ENCODE results near the gene ZFYVE27.

Gene ZFYVE27

DNA sequence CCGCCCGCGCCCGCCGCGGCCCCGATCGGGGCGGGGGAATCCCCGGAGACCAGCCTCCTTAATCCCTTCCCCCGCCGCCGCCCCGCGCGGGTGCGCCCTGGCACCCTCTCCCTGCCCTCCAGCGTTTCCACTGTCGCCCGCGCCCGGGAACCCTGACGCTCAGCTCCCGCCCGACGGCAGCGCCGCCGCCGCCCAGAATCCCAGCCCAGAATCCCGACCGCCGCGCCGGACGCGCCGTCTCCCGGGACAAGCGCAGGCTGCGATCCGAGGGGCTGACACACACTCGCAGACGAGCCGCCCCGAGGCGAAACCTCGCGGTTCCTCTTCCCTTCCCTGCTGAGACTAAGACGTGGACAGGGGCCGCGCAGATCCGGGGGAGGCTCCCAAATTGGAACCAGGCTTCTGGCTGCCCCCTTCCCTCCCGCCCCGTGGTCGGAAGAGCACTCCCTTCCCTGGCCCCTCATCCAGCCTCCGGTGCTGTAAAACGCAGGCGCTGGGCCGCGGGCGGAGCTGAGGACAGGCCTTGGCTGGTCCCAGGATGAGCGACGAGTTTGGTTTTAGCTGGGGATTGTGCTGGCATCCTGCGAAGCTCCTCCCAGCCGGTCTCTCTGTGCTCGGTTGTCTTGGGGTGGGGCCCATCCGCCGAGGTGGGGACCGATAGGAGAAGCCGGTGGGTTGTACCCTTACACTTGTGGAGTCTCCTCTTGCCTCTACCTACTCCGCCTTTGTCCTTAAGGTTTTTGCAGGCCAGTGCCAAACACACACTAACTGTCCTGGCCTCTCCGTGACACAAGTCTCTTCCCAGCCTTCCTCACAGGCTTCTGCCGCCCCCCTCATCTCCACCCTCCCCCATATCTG lies 22.3 kb upstream of the ZFYVE27 start:
- FAIRE-seq (no peak), DNase-seq (ENCODE audit: low spot score) (peak; percentile 64)

DNA sequence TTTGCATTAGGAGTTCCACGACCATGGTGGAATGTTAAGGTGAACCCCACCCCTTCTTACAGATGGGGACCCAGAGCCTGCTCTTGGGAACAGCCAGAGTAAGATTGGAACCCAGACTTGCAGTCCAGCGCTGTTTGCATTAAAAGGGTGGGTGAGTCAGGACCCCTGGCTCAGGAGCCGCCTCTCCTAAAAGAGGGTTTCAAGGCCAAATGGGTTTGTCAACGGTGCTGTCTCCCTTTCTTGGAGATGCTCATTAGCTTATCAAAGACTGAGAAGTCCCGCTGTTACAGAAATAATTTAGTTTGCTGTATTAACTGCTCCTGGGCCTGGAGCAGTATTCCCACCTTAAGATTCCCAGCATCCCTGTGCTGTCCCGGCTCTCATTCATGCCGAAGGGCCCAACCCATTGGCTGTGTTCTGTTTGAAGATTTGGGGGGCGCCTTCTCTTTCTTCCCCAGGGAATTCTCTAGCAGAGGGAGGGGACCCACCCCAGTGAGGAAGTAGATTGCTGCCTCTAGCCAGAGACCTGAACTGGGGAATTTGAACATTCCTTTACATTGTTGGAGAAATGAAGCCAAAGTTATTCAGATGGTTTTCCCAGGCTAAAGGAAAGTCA lies 21.6 kb upstream of the ZFYVE27 start:
- FAIRE-seq (no peak), DNase-seq (ENCODE audit: low spot score) (no peak)

DNA sequence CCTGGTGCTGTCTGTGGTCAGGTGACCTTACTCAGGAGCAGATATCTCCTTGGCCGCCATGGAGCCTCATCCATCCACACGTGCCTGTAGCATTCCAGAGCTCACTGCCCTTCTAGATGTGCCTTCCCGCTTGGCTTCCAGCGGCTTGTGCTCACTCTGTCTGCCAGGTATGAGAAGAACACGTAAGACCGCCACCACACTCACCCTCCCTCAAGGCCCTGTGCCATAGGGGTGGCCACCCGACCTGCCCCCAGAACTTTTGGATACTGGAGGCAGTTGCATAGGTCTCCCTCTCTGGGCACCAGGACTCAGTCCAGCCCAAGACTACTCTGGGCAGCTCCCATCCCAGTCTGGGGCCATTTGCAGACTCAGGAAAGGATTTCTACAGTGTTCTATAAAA lies 19.3 kb upstream of the ZFYVE27 start:
- no peak for FAIRE-seq
- no peak for DNase-seq (ENCODE audit: low spot score)

DNA sequence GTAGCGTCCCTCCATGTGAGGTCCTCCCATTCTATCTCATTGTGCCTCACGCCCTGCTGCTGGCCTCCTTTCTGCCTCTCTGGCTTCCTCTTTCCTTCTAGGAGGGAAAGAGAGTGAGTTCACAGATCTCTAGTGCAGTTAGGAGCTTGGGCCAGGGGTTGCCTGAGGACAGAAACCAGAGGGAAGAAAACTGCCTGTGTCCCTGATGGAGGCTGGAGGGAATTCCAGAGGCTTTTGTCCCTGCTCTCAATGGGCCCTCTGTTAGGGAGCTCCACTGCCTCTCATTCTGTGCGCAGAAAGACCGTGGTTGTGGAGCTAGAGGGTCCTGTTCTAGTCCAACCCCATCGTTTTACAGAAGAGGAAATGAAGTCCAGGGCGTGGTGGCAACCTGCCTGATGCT lies 18.8 kb upstream of the ZFYVE27 start:
- no peak for FAIRE-seq
- DNase-seq (ENCODE audit: low spot score) = no peak

DNA sequence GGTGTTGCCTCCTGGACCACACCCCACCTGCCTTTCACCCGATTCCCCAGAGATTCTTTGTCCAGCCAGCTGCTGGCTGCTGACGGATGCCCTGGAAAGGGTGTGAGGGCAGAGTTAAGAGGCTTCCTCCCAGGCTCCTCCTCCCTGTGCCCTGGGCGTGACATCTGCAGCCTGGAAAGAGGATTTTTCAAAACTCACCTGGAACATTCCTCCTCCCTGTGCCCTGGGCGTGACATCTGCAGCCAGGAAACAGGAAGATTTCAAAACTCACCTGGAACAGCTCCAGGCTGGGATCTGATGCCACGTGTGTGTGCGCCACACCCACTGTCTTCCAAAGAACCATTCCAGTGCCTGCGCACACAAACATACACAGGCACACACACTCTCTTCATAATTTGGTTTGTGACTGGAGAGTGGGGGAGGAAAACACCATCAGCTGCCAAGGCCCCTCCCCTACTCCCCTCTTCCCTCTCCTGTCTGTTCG lies 18.2 kb upstream of the ZFYVE27 start:
- no peak for FAIRE-seq
- DNase-seq (ENCODE audit: low spot score) = no peak

DNA sequence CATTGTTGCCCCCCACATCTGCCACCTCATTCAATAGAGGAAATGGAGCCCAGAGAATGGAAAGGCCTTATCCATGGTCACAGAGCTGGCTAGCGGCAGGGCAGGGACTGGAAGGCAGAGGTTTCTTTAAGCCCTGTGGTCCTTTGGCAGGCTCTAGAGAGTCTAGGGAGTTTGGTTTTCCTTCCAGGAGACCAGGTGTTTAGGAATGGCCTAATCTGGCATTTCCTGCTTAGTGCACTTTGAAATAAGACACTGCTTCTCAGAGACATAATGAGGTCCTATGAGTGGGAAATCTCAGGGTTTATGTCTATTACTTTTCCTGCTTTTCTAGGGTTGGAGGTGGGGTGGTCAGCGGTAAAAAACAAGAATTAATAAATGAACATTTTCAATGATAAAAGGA lies 17.3 kb upstream of the ZFYVE27 start:
- FAIRE-seq = no peak
- DNase-seq (ENCODE audit: low spot score) = no peak

DNA sequence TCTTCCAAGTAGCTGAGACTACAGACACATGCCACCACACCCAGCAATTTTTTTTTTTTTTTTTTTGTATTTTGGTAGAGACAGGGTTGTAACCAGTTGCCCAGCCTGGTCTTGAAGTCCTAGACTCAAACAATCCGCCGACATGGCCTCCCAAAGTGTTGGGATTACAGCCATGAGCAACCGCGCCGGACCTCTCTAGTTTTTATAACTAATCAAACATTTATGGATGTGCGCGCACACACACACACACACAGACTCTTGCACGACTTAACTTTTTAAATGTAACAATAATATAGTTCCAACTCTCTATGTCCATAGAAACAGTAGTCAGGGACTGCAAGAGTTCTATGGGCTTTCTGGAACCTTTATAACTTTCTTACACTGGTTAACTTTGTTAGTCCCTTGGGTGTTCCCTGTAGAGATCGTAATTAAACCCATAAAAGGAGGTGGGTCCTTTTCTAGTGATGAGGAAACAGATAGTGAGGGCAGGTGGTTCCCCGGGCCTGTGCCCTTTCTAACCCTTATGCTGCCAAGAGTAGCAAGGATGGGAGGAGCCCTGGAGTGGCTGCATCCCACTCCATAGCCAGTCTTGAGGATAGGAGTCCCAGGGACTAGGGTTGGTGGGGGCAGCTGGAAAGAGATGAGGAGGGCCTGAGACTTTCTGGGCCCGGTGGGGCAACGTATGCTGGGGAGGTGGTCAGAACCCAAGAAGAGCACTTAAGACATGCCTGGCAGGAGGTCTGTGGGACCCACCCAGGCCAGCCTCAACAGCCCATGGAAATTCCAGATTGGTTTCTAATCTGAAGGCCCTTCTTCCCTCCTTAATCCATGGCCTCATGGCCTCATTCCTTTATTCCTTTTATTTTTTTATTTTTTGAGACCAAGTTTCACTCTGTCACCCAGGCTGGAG lies 14.8 kb upstream of the ZFYVE27 start:
- DNase-seq (ENCODE audit: low spot score) (no peak), FAIRE-seq (no peak)

DNA sequence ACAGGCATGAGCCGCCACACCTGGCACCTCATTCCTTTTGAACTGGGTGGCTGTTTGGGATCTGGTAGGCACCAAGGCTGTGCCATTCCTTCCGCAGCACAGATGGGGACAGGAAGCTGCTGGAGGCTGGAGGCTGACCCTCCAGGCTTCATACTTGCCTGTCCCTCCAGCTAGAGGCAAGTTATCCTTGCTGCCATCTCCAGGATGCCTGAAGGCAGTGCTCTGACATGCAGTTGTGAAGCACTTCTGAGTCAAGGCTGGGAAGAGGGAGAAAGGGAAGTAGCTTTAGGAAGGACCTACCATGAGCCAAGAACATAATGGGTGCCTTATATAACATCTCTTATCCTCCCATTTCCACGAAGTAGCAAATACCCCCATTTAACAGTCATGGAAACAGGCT lies 13.9 kb upstream of the ZFYVE27 start:
- FAIRE-seq (no peak), DNase-seq (ENCODE audit: low spot score) (no peak)

DNA sequence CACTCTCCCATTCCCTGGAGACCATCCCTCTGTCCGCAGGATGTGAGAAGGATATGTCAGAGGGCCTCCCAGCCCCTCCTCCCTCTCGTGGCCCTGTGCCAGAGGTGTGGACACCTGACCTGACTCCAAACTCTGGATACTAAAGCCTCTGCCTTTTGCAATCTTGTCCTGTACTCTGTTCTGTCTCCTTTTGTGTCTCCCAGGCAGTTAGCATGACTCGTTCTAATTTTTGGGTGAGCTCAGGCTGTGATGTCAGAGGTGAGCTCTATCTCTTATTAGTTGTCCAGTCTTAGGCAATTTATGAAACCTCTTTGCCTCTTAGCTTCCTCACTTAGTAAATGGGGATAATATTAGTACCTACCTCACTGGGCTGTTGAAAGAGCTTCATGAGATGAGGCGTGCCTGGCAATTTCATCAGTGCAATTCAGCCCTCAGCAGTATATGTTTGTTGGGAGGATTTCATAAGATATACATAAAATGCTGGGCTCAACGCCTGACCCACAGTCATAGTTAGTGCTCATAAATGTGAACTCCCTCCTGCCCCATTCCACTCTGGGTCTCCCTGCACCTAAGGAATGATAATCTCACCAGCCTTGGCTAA lies 12.5 kb upstream of the ZFYVE27 start:
- no peak for DNase-seq (ENCODE audit: low spot score)
- FAIRE-seq = no peak

DNA sequence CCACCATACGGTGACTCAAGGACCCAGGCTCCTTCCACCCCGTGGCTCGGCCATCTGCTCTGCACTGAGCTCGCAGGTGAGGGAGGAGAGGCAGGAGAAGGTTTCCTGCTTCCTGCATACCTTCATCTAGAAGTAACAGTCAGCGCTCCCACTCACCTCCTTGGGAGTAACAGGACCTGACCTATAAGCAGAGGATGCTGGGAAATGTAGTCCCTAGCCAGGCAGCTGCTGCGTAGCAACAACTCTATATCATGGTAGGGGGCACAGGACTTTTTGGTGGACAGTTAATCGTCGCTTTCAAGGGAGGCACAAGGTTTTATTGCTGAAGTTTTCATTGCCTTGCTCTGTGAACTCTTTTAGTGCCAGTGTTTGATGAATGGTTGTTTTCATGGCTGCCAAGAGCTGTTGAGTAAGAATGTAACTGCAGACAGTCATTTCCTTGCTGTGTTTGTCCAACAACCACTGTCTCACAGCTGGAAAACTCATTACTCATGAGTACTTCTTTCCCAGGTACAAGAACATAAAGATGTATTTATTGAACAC lies 10.2 kb upstream of the ZFYVE27 start:
- no peak for FAIRE-seq
- DNase-seq (ENCODE audit: low spot score) = peak; percentile 27

DNA sequence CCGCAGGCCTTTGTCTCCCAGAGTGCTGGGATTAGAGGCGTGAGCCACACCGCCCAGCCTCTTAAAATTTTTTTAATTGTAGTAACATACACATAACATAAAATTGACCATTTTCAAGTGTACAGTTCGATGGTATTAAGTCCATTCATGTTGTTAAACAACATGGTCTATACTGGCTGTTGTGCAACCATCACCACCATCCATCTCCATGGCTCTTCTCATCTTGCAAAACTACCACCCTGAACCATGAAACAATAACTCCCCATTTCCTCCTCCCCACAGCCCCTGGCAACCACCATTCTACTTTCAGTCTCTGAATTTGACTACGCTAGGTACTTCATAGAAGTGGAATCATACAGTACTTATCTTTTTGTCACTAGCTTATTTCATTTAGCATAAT lies 7.9 kb upstream of the ZFYVE27 start:
- DNase-seq (ENCODE audit: low spot score) (no peak), FAIRE-seq (no peak)

DNA sequence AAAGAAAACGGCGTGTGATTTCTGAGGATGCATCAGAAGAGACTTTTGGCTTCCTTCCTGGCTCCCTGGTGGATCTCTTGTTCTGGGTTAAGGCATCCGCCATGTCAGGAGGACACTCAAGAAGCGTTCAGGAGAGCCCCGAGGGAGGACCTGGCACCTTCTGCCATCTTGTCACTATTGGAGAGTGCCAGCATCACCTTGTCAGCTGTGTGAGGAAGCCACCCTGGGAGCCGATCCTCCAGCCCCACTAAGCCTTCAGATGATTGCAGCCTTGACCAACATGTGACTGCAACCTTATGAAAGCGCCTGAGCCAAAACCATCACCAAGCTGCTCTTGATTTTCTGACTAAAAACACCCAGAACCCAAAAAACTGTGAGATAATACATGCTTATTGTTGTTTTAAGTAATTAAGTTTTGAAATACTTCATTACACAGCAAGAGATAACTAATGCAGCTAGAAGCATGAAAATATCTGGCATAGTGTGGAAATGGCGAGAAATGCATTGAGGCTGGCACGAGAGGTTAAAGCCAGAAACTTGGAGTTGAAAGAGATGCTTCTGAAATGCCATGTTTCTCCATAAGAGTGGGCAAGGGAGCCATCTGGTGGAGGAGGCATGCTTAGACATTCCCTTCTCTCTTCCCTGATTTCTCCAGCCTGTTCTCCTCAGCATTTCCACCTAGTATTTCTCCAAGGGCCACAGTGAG lies 5.4 kb upstream of the ZFYVE27 start:
- no peak for FAIRE-seq
- peak; percentile 71 for DNase-seq (ENCODE audit: low spot score)

DNA sequence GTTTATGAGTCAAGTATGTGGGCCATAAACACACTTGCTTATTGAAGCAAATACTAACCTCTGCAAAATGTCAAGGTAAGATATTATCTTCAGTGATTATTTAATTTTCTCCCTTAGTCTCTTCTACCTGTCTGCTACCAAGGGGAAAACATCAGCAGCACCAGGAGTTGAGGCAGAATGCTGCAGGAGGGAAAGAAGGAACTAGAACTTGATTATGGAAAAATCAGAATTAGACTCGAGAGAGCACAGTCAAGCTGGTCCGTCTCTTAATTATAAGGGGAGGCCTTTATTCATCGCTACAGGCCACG lies 4.9 kb upstream of the ZFYVE27 start:
- FAIRE-seq = no peak
- no peak for DNase-seq (ENCODE audit: low spot score)

DNA sequence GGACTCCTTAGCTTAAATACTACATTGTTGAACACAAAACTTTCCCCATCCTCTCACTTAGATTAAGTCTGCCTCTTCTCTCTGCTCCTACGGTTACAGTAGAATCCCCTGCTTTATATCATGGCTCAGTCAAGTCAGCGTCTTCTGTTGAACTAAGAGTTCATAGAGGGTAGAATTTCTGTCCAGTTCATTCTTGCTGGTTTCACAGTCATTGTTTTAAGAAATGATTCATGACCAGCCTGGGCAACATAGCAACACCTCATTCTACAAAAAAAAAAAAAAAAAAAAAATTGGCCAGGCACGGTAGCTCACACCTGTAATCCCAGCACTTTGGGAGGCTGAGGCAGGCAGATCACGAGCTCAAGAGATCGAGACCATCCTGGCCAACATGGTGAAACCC lies 3.7 kb upstream of the ZFYVE27 start:
- FAIRE-seq = no peak

DNA sequence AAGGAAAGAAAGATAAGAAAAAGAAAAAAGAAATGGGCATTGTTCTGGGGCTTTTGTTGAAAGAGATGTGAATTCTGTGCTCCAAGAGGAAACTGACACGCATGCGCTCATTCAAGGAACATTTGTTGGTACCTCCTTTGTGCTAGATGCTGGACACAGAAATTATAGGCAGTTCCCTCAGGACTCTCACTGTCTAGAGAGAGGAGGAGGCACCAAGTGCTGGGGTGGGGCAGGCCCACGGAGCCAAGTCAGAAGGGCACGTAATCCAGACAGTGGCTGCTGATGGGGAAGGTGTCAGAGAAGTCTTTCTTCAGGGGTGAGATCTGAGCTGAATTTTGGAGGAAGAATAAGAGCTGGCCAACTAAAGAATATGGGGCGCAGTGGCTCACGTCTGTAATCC lies 2.9 kb upstream of the ZFYVE27 start:
- DNase-seq (ENCODE audit: low spot score) (no peak), FAIRE-seq (no peak)

More for the DNA sequence above, 3.7 kb upstream of the ZFYVE27 start:
- DNase-seq (ENCODE audit: low spot score) = no peak

DNA sequence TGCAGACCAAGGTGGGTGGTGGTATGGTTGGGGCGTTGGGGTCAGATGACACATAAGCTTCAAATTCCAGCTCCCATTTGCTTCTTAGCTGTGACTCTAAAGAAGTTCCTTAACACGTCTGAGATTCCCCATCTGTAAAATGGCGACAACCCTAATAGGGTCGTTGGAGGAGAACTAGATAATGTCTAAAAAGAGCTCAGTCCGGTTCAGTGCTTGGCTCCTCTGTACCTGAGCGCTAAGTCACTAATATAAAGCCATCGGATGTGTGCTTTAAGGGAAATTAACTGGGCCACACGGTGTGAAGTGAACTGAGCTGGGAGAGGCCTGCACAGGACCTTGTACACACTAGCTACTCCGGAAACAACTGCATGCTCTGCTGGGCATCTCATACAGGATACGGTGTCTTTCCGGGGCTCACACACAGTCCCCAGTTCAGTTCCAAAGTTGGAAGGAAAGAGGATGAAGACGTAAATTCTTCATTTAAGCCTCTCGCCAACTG lies 476 bp upstream of the ZFYVE27 start:
- FAIRE-seq (no peak), DNase-seq (ENCODE audit: low spot score) (no peak)

DNA sequence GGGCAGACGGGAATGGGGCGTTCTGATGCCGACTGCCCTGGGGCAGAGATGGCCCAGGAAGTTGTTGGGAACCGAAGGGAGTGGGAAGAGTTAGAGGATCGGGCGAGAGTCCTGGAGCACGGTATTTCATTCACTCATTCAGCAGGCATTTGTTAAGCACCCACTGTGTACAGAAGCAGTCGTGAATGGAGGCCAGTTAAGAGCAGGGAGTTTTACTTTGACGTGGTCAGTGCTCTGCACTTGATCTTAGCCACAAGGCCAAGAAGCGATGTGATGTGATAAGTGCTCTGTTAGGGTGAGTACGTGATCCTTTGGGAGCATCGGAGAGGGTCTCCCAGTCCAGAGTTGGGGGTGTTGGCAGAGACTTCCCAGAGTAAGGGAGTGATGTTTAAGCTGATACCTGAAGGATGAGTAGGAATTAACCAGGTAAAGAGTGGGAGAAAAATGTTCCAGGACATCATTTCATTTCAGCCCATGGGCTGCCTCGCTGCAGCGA lies 890 bp downstream of the ZFYVE27 start:
- FAIRE-seq (no peak), DNase-seq (ENCODE audit: low spot score) (no peak)

DNA sequence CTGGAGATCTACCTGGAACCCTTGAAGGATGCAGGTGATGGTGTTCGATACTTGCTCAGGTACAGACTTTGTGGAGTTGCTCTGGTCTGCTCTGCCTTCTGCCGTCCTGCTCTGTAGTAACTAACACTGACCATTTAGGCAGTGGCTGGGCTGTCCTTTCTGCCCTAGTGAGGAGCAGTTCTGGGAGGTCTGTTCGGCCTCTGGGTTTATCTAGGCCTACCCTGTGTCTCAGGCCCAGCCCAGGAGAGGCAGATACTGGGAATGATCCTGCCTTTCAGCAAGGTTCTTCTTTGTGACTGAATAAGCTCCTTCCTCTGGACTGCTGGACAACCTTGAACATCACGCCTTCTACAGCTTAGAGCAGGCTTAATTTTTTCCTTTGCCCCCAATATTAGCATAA lies 1.7 kb downstream of the ZFYVE27 start:
- no peak for DNase-seq (ENCODE audit: low spot score)
- FAIRE-seq = no peak

DNA sequence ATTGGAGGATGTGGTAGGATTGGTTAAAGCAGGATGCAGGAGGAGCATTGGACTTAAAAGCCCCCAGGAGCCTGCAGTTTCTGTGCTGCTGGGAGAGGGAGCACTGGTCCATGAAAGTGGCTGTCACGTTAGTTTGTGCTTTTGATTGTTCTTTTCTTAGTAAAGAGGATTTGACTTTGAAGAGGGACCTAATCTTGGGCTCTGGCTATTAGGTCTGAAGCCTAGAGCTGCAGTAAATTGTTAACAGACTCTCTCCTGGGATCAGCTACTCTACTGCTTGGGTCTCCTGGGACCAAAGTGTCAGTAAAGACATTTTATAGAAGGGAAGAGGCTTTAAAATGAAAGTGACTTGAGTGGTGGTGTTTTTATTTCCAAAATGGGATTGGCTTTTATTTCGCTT lies 3.7 kb downstream of the ZFYVE27 start:
- DNase-seq (ENCODE audit: low spot score) (no peak), FAIRE-seq (no peak)

DNA sequence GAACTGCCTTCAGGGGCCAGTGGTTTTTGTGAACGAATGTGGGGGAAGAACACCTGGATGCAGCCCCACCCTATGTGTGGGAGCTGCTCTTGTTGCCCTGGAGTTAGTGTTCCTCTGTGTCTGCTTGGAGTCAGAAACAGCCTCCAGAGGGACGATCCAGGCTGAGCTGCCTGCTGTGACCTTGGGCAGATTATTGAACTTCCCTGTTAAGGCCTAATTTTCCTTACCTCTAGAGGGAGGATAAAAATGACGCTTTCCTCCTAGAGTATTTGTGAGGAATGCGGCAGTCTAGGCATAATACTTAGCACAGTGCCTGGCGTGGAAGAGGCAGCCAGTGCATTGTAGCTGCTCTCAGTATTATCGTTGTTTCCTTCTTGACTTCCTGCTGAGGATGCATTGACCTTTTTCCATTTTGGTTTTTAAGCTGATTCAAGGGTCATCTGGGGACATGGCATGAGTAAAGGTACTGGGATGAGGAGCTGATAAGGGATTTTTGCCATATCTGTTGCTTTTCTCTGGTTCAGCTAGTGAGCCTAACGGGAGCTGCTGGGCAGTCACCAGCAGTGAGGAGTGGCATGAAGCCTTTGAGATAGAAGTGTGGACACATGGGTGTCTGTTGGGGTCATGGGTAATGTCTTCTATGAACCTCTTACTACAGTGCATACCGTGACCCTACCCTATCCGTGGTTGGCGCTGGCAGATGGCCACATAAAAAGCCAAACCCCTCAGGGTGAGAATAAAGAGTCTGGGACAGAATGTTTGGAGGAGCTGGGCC lies 6.4 kb downstream of the ZFYVE27 start:
- FAIRE-seq = no peak

More for the DNA sequence above, 6.4 kb downstream of the ZFYVE27 start:
- DNase-seq (ENCODE audit: low spot score) = no peak
